ENCODE results near the gene P3H4. TPM values are rescaled to one million over a fixed set of nuclear protein-coding genes. Genes with fewer than 3 reads are reported as not detected.

Gene P3H4
- total and polyA plus RNA-seq, 2 donors (not counting 3 experiments of a cell fraction or from before 2014, with no cell fraction given) = 39.2 to 58.3 TPM

DNA sequence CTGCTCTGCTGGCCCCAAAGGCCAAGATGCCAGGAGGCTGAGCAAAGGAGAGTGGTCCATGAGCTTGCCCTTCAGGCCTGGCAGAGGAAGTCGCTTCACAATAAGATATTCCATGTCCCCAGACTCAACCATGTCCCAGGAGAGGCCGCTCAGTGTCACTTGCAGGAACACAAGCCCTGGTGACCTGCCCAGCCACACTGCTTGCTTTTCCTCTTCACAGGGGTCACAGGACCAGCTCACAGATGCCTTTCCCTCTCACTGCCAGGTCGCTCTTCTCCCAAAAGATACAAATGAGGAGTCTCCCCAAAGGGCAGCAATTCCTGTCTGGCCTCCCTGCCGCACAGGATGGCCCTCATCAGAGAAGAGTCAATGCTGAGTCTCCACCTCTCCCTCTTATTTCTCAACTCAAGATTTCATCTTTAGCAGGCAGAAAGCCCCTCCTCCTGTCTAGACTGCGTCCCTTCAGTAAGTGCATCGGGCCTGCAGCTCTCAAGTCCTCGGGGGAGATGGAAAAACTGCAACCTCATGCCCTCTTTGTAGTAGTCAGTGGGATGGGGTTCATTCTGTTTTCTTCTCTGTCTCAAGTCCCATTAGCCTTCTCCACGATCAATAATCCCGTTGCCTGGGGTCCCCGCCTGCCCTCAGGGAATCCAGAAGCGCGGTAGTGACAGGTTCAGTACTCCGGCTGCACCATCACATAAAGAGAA lies 30.2 kb downstream of the P3H4 start:
- Histone ChIP-seq H4K20me1 (replicated peaks; ENCODE audit: control insufficient read depth, extremely low read depth, insufficient read depth, low read length) (no peaks in the 10 kb centered on the region), H3K9me3 (replicated peaks; ENCODE audit: control insufficient read depth, insufficient read depth, low read length) (no peaks in the 10 kb centered on the region), H3K79me2 (ENCODE audit: control insufficient read depth, insufficient read depth, low read length) (no peaks in the 10 kb centered on the region), H3K4me1 (ENCODE audit: control insufficient read depth, extremely low read depth, insufficient read depth, low read length) (peaks cover 15% of the 10 kb centered on the region), H3K4me2 (ENCODE audit: insufficient read depth, low read length) (no peak overlapping the region), H3K27ac (ENCODE audit: insufficient read depth, low read depth, low read length) (no peak overlapping the region), H3K9ac (replicated peaks; ENCODE audit: extremely low read depth, insufficient read depth, low read length) (no peak overlapping the region), H3K4me3 (replicated peaks in 1 of 3; ENCODE audit: insufficient read depth in 1 of 3, low read depth in 1 of 3, low read length in 3 of 3) (no peak overlapping the region), H3K36me3 (ENCODE audit: control insufficient read depth in 2 of 2, extremely low read depth in 1 of 2, insufficient read depth in 2 of 2, low read length in 2 of 2) (no peaks in the 10 kb centered on the region), H3K9me1 (replicated peaks; ENCODE audit: control insufficient read depth, extremely low read depth, insufficient read depth, low read length) (no peaks in the 10 kb centered on the region), H2AFZ (ENCODE audit: low read depth, low read length) (no peak overlapping the region), H3K27me3 (ENCODE audit: control insufficient read depth in 2 of 2, insufficient read depth in 2 of 2, low read length in 2 of 2) (no peaks in the 10 kb centered on the region)
- no TSS peak for BruUV-seq (replicated peaks)
- ChIA-PET POLR2A (interaction anchor here (1.6 kb wide), 1 partner anchor 13 kb away, joined by 3 read pairs; no protein-coding TSS in a partner anchor), CTCF (interaction anchor here (0.6 kb wide), 1 partner anchor 71 kb away, joined by 3 read pairs; no protein-coding TSS in a partner anchor)
- dilution Hi-C loops (cut with MboI; ENCODE audit: extremely low pct_ligation_motif_present, low sequenced_read_pairs) = no loop called here
- FAIRE-seq (no peak), DNase-seq (ENCODE audit: low read depth, low spot score) (no peak)
- TF ChIP-seq, protein P1, sequence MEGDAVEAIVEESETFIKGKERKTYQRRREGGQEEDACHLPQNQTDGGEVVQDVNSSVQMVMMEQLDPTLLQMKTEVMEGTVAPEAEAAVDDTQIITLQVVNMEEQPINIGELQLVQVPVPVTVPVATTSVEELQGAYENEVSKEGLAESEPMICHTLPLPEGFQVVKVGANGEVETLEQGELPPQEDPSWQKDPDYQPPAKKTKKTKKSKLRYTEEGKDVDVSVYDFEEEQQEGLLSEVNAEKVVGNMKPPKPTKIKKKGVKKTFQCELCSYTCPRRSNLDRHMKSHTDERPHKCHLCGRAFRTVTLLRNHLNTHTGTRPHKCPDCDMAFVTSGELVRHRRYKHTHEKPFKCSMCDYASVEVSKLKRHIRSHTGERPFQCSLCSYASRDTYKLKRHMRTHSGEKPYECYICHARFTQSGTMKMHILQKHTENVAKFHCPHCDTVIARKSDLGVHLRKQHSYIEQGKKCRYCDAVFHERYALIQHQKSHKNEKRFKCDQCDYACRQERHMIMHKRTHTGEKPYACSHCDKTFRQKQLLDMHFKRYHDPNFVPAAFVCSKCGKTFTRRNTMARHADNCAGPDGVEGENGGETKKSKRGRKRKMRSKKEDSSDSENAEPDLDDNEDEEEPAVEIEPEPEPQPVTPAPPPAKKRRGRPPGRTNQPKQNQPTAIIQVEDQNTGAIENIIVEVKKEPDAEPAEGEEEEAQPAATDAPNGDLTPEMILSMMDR (IDR thresholded peaks at IDR 0.05; ENCODE audit: extremely low read depth in 1 of 2, insufficient read depth in 1 of 2, low read depth in 1 of 2, low read length in 2 of 2) = no peak
- TF ChIP-seq, protein P2, sequence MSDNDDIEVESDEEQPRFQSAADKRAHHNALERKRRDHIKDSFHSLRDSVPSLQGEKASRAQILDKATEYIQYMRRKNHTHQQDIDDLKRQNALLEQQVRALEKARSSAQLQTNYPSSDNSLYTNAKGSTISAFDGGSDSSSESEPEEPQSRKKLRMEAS (IDR thresholded peaks at IDR 0.05; ENCODE audit: insufficient read depth, insufficient read length) = no peak
- TF ChIP-seq EZH2 (IDR thresholded peaks at IDR 0.05; ENCODE audit: borderline replicate concordance, low read depth, low read length, severe bottlenecking) = no peak
- TF ChIP-seq JUN (IDR thresholded peaks at IDR 0.05; ENCODE audit: borderline replicate concordance, insufficient read depth, insufficient read length, low read depth) = no peak
- no peak for TF ChIP-seq MYC (IDR thresholded peaks at IDR 0.05; ENCODE audit: low read depth, low read length)
- TF ChIP-seq POLR2AphosphoS5 (IDR thresholded peaks at IDR 0.05; ENCODE audit: insufficient read depth, low read depth, low read length) = no peak
- no peak for TF ChIP-seq GATA2 (IDR thresholded peaks at IDR 0.05; ENCODE audit: insufficient read depth, insufficient read length, low read depth, low read length)
- TF ChIP-seq FOS (IDR thresholded peaks at IDR 0.05; ENCODE audit: borderline replicate concordance, insufficient read depth, low read length) = no peak
- no peak for TF ChIP-seq POLR2A (IDR thresholded peaks at IDR 0.05; ENCODE audit: low read depth, low read length)
- intact Hi-C loops (cut with micrococcal nuclease) = no loop called here

Measured in endothelial cell of umbilical vein (primary cell).